Fibroblast of lung (primary cell): ENCODE results near the gene SBF2.

ENCODE experiments used
- CTCF ChIP-seq, 2 donors: IDR thresholded peaks in 1 of 2; conservative IDR thresholded peaks in 1 of 2; 1 replicate in 1 of 2; 2 replicates in 1 of 2; pipeline ENCODE4 v1.5.1; 2011 to 2012; ENCODE audit warnings: low read length in 2 of 2, control low read depth in 1 of 2, inconsistent platforms in 1 of 2, low read depth in 1 of 2, mild to moderate bottlenecking in 1 of 2
- EZH2 ChIP-seq: IDR thresholded peaks from 2 replicates; pipeline ENCODE4 v1.5.1; 2012; ENCODE audit warnings: low read length, control low read depth, mild to moderate bottlenecking; ENCODE audit errors: missing control alignments

- no peak for TF ChIP-seq CTCF (conservative IDR thresholded peaks at IDR 0.05 in 1 of 2, IDR thresholded peaks at IDR 0.05 in 1 of 2; ENCODE audit: low read depth in 1 of 2, low read length in 2 of 2)
- no peak for TF ChIP-seq EZH2
Observed at GRCh38 chr11:9936754-9937153, 357.3 kb downstream of the SBF2 start.
